Mammary epithelial cell (primary cell): Measurements from ENCODE around the gene LCE3B.
"Not testable (repeated sequence)": the region's sequence is repeated elsewhere in the genome, so short reads cannot be mapped to it uniquely, and the experiment has no call there.

Experiments used
- CTCF ChIP-seq, 2 donors: IDR thresholded peaks in 1 of 2; conservative IDR thresholded peaks in 1 of 2; 2 replicates each; pipeline ENCODE4 v1.5.1; 2011 to 2012; ENCODE audit warnings: inconsistent platforms in 2 of 2, low read length in 2 of 2, mild to moderate bottlenecking in 2 of 2, control low read depth in 1 of 2, low read depth in 1 of 2; ENCODE audit not compliant: insufficient read depth in 1 of 2; ENCODE audit errors: extremely low read depth in 1 of 2
- EZH2 ChIP-seq: IDR thresholded peaks from 2 replicates; pipeline ENCODE4 v1.6.1; 2012; ENCODE audit warnings: low read length, inconsistent platforms, borderline replicate concordance

- TF ChIP-seq EZH2; CTCF (conservative IDR thresholded peaks at IDR 0.05 in 1 of 2, IDR thresholded peaks at IDR 0.05 in 1 of 2; ENCODE audit: extremely low read depth in 1 of 2, insufficient read depth in 1 of 2, low read depth in 1 of 2, low read length in 2 of 2): not testable (repeated sequence)
Measured at GRCh38 chr1:152579526-152579925, 34.1 kb upstream of the LCE3B start.
